DMS 273 (cell line): ENCODE measurements around the gene PRPF38B.

Source experiments
- DNase-seq: peaks from one replicate; lab custom pipeline; 2025; ENCODE audit not compliant: unreplicated experiment; lab: John Stamatoyannopoulos, UW

PRPF38B gene

DNA sequence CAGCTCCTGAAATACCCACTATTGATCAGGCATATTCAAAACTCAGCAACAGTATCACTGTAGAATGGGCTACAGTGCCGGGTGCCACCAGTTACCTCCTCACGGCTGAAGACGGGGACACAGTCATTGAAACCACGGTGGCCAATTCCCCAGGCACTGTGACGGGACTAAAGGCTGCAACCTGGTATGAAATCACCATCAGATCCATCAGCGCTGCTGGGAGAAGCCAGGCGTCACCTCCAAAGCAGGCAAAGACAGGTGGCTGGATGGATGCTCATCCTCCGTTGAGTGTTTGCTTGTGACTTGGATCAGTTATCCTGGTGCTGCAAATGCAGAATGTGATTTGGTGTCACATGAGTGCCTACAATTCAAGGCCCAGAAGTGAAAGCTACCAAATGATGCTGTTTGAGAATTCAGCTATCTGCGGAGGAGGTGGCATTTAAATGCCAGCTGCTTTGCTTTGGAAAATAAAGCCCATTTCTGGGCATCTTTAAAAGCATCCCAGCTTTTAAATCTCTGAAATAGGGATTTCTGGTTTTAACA is 25.7 kb downstream of the PRPF38B start:
- DNase-seq = no peak

DNA sequence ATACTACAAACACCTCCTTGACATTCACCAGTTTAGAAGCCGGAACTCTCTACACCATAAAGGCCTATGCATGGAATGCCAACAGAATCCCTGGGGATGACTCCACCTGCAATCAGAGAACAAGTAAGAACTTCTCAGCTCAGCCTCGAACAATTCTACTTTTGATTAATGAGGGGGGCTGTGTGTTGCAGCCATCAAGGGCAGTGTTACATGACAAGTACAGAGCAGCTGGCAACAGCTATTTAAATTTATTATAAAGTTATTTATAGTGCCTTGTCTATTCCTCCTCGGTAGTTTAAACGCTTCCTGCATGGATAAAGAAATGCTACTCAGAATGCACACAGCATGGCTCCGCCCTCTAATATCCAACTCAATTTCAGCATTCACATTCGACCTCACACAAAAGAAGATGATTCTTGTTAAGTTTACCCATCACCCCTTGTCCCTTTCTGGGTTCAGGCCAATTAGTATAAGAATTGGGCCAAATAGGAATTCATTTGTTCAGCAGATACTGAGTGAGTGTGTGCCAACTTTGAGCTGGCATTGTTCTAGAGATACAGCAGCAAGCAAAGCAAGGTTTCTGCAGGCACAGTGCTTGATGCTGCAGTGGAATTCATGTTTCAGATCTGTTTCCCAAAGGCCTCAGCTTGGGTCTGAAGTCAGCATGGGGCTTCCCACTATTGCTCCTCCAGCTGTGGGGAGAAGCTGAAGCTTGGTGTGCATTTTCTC is 27.0 kb downstream of the PRPF38B start:
- DNase-seq = no peak

DNA sequence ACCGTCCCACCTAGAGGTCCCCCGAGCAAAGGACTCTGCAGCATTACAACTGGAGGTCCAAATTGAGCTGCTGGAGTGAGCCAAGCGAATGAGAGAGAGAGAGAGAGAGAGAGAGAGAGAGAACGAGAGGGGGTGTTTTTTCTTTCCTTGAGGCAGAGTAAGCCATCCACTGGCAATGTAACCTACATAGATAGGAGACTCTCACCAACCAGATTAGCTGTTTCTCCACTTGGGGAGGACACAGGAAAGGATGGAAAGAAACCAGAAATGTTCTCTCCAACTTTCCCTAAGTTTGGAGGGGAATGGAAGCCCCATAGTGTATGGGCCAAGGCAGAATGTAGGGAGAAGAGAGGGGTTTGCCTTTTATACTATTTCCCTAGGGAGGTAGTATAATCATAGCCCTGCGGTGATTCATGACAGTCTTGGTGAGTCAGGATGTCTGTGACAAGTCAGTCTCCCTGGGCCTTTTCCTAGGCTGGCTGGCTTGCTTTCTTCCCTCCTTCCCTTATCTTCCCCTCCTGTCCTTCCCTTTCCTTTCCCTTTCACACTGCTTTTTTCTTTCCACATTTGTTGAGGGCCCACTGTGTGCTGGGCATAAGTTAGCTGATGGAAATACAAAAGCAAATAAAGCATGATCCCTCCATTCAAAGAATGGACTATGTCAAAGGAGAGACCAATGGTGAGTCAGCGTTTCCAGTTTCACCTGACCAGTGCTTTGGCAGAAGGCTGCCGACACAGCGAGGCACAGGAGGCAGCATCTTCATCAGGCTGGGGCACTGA is 27.7 kb downstream of the PRPF38B start:
- peak; percentile 8 for DNase-seq

DNA sequence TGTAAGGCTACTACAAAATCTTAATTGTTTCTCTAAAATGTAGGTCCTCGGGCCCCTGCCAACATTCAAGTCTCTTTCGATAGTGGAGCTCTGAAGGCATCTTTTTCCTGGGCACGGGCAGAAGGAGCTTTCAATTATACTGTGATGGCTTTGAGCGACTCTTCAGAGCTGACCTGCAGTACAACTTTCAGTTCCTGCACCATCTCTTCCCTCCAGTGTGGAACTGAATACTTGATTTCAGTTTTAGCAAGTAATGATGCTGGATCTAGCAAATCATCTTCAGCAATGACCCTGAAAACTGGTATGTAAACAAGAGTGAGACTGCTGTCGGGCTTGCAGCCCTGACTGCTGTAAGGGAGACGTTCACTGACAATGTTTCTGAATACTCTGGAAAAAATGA is 30.2 kb downstream of the PRPF38B start:
- no peak for DNase-seq

DNA sequence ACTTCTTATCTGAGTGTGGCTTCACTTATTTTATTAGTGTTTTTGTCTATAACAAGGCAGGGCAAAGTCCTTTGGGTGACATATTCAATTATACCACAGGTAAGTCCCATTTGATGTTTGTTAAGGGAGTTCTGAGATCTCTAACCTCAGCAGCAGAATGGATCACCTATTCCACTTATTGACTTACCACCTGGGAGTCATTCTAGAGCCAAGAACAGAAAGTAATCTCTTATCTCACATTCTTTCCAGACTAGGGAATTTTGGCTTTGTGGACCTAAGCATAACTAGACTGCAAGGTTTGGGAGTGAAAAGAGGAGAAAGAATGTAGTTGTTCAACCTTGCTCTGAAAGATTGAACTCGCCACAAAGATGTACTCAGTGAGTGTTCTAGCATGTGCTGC is 33.8 kb downstream of the PRPF38B start:
- DNase-seq = no peak

DNA sequence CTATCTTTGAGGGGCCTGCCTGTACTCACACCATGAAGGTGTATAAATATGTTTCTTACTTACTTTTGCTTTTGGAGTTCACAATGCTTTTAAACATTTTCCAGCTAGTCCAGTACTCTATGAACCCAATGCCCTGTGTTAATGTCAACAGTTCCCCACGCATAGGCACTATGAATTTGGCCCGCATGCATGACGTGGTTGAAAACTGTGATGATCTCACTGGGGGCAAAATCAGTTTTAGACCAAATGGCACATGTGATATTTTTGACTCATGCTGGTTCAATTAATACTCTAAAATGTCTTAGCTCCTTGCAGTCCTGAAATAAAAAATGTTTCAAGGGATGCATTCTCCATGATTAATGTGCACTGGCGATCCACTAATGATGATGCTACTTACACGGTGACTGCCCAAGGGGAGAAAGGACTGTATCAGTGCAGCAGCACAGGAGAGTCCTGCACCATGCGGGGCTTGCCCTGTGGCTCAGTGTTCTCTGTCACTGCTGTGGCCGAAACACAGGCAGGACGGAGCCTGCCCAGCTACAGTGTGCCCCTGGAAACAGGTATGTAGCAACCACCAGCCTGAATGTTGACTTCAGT is 36.3 kb downstream of the PRPF38B start:
- no peak for DNase-seq

DNA sequence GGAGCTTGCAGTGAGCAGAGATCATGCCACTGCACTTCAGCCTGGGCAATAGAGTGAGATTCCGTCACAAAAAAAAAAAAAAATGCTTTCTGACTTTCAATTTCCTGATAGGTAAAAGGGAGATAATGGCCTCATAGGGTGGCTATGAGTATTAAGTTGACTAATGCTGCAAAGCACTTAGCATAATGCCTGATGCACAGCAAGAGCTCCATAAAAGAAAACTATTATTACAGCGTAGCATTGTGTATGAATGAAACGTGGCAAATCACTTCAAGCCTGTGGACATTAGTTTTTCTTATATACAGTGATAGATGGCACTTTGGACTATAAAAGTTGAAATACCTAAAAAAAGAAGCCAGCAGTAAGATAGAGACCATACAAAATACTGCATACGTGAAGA is 37.4 kb downstream of the PRPF38B start:
- DNase-seq = no peak

DNA sequence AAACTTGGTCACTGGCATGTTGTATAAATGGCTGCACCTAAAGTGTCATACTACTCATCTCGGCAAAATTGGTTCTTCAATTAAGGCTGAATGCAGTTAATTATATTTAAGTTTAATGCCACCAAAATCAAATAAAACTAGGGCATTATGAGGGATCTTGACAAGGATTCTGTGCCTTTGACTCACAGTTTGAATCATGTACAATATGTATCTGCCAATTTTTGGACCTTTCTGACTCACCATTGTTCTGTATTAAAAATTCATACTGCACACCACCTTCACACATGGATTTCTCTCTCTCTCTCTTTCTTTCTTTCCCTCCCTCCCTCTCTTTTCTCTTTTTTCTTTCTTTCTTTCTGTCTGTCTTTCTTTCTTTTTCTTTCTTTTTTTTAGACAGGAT is 40.3 kb downstream of the PRPF38B start:
- DNase-seq = no peak

DNA sequence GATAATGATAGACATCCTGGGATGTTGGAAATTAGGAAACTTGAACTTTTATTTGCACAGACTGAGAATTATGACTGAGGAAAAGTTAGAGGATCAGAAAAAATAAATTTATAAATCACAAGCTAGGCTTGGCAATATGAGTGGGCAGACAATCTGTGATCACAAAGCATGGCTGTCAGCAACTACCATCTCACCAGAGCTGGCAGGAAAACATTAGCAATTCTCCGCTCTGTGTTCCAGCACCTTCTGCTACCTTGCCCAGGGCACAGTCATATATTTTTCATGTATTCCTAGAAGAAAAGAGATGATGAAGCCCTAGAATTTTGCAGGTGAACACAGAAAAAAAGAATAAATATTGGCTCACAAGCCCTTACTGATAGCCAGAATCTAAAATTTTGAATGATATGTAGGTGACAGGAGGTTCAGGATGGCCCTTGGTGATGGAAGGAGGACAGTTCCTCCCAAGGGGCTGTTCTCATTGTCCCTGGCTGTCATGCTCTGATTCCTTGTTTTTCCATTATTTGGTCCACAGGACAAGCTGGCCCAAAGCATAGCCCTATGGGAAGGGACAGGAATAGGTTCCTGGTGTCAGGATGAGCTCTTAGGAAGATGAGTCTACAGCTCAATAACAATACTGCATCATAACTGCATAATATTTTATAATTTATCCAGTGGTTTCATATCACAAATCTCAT is 42.2 kb downstream of the PRPF38B start:
- no peak for DNase-seq

DNA sequence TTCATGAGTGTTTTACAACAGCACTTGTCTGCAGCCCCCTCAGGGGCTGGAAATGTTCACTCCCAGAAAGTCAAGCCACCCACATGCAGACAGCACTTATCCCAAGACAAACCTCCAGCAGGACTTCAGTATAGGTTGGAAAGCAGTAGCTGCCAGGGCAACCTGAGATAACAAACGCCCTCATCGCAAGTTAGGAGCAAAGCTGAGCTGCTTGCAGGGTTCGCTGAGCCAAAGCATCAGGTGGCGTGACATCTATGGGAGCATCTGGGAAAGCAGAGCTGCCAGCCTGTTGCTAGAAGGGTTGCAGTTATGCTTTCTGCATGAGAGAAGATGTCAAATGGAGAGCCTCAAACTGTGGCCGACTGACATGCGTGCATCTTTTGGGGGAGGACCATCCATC is 50.1 kb downstream of the PRPF38B start:
- DNase-seq = peak; percentile 24

DNA sequence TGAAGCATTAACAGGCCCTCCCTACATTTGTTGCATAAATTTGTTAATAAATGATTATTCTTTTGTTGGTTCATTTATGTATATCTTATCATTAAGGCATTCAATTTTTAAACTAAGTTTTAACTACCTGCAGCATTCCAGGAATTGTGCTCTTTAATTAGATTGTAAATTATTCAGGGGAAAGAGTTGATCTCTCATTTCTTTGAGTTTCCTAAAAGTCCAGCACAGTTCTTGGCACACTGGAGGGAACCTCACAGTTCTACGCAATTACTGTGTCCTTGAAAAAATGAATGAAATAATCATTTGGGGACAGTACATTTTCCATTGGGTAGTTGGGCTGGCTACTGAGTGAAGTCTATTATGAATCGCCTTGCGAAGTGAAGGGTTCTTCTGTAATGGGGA is 53.9 kb downstream of the PRPF38B start:
- DNase-seq = no peak

DNA sequence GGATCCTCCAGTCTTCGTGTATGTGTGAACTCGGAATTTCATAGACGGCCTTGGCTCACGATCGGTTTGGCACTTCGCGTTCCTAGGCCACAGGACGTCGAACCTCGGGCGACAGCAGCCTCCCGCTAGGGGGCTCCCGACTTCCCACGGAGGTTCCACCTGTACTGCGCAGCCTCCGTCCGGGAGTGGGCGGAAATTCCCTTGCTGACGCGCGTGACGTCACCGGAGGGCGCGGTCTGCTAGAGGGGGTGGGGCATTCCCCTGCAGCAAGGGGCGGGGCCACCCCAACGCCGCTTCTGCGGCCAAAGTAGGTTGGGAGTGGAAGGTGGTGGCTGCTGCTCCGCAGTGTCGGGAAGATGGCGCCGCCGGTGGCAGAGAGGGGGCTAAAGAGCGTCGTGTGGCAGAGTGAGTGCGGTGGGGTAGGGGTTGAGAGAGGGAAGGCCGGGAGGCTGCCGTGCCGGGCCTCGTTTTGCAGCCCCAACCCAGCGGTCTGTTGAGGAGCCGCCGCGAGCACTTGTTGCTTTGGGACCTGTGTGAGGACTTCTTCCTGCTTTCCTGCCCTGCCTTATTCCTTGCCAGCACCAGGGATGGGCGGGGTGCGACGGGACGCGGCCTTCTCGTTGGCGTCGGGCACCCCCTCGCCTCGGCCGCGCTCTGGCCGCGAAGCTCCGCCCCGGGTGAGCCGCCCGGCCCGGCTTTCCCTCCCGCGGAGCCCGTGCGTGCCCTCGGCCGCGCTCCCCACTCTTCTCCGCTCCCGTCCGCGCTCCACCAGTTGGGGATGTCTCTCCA is 54.5 kb downstream of the PRPF38B start, which contains the start of gene STXBP3:
TSS of gene STXBP3 (plus strand) at position 293 of the 789 bp plus-strand sequence. CDS start at position 357, 64 bp downstream.
- DNase-seq = peak; percentile 99

DNA sequence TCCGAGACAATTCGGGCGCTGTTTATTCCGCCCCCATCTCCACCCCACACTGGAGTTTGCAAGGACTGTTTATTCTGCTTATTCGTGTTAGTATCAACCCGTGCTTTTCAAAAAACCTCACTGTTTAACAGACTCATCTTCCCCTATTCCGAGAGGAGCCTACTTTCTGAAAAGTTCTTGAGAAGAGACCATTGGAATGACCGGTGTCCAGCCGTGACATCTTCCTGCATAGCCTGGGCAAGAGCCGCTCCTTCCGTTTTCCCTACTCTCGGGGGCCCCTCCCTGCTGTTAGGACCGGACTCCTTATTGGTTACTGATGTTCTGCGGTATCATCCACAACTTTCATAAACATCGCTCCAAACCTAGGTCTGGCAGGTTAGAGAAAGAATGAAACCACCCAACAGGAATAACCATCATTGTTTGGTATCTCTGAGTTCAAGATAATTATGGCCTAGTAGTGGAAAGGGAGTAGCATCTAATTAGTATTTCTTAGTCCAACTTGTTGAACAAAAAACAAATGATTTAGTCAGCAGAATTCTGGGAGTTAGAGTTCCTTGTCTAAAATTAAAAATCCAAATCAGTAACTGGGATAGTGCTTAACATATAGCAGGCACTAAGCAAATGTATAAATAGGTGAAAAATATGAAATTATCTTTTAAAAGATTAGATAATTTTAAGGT is 55.2 kb downstream of the PRPF38B start:
- peak; percentile 87 for DNase-seq

DNA sequence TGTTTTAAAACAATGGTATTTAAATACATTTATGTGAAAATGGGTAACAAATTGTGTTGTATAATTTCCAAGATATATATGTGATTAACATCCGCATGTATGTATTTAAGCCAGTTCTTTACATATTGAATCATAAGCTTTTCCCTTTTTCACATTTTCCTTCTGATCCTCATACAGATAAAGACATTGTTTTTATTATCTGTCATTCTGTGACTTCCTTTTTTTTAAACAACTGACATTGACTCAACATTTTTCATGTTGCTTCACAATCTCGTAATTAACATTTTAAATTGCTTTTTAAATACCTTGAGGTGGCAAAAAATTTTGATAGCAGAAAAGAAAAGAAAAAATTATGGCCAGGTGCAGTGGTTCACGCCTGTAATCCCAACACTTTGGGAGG is 55.8 kb downstream of the PRPF38B start:
- DNase-seq = no peak

DNA sequence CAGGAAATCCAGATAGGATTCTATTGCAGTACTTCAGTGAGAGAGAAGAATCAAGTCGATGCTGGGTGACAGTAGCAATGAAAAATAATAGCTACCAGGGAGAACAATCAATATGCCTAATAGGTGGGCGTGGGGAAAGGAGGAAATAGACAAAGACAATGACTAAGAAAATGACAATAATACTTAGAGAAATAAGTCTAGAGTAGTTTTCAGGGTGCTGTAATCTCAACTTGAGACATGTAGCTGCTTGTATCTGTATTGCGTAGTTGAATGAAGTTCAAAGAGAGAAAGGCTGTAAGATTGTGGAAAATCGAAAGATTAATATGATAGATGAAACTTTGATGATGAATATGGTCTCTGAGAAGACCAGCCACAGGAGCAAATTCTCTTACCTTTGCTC is 57.0 kb downstream of the PRPF38B start:
- DNase-seq = no peak

DNA sequence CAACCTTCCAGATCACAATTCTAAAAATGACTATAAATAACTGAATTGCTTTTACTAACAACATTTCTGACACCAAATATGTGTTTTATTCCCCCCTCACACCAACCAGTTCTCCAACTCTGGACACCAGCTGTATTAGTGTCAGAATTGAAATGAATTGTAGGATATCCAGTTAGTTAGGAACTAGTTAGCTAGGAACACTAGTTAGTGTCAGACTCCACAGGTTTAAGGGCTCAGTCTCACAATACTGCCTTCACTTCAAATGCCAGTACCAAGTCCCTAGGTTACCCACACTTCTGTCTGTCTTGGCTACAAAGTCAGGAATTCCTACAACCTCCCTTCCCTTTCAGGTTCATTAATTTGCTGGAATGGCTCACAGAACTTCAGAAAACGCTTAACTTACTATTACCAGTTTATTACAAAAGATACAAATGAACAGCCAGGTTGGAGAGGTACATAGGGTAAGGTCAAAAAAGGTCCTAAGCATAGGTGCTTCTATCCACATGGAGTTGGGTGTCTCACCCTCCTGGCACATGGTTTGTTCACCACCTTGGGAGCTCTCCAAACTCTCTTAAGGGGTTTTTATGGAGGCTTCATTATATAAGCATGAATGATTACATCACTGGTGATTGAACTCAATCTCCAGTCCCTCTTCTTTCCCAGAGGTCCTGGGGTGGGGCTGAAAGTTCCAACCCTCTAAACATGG is 58.5 kb downstream of the PRPF38B start:
- peak; percentile 62 for DNase-seq
